DOHH2 (cell line): Measurements from ENCODE around the gene TTC7B.

Experiments
- H3F3A ChIP-seq: fragments of 200-600 bp; sonication (generic), shearing (Covaris generic); 2 replicates; pipeline ENCODE4 v1.6.0; 2016; ENCODE audit warnings: antibody characterized with exemption, mild to moderate bottlenecking; ENCODE audit not compliant: control insufficient read depth, insufficient read depth
- H3K27ac ChIP-seq: fragments of 200-600 bp; sonication (generic); 2 replicates; pipeline ENCODE4 v1.5.1; 2014; ENCODE audit warnings: low read depth, mild to moderate bottlenecking, low read length, moderate library complexity
- H3K27me3 ChIP-seq: fragments of 200-600 bp; sonication (generic); 2 replicates; pipeline ENCODE4 v1.6.1; 2014; ENCODE audit warnings: mild to moderate bottlenecking, low read length, mixed read lengths; ENCODE audit not compliant: control insufficient read depth
- H3K36me3 ChIP-seq: fragments of 200-600 bp; sonication (generic); 2 replicates; pipeline ENCODE4 v1.6.1; 2014; ENCODE audit warnings: mild to moderate bottlenecking, low read length, moderate library complexity, mixed read lengths; ENCODE audit not compliant: control insufficient read depth
- H3K4me1 ChIP-seq: fragments of 200-600 bp; sonication (generic); 2 replicates; pipeline ENCODE4 v1.6.1; 2014; ENCODE audit warnings: mild to moderate bottlenecking, low read length, mixed read lengths; ENCODE audit not compliant: control insufficient read depth
- H3K4me2 ChIP-seq: fragments of 200-600 bp; sonication (generic); 2 replicates; pipeline ENCODE4 v1.6.0; 2014; ENCODE audit warnings: mild to moderate bottlenecking, low read length, moderate library complexity
- H3K4me3 ChIP-seq: fragments of 200-600 bp; sonication (generic); 2 replicates; pipeline ENCODE4 v1.5.1; 2014; ENCODE audit warnings: mild to moderate bottlenecking, low read length, mixed read lengths
- H3K79me2 ChIP-seq: fragments of 200-600 bp; sonication (generic); 2 replicates; pipeline ENCODE4 v1.6.1; 2014; ENCODE audit warnings: mild to moderate bottlenecking, low read length, mixed read lengths; ENCODE audit not compliant: control insufficient read depth
- H3K9me2 ChIP-seq: fragments of 200-600 bp; sonication (generic); replicated peaks from 2 replicates; pipeline ENCODE4 v1.6.1; 2014; ENCODE audit warnings: mild to moderate bottlenecking, low read length, mixed read lengths; ENCODE audit not compliant: control insufficient read depth
- H3K9me3 ChIP-seq: fragments of 200-600 bp; sonication (generic); 2 replicates; pipeline ENCODE4 v1.6.1; 2014; ENCODE audit warnings: antibody characterized with exemption, low read length, mixed read lengths; ENCODE audit not compliant: control insufficient read depth, insufficient read depth
- H4K20me1 ChIP-seq: fragments of 200-600 bp; sonication (generic); 2 replicates; pipeline ENCODE4 v1.6.0; 2014; ENCODE audit warnings: low read depth, mild to moderate bottlenecking, antibody characterized with exemption, low read length, moderate library complexity; ENCODE audit not compliant: control insufficient read depth, insufficient read depth
- CTCF ChIP-seq: fragments of 200-600 bp; sonication (generic); IDR thresholded peaks from one replicate; pipeline ENCODE4 v1.5.1; 2014; ENCODE audit warnings: antibody characterized with exemption, mild to moderate bottlenecking, low read depth, low read length; ENCODE audit not compliant: poor library complexity, severe bottlenecking
- EZH2phosphoT487 ChIP-seq: fragments of 200-600 bp; sonication (generic); IDR thresholded peaks from 2 replicates; pipeline ENCODE4 v1.6.1; 2017; ENCODE audit warnings: borderline replicate concordance, mild to moderate bottlenecking, antibody characterized with exemption, low read length, moderate library complexity, mixed read lengths

TTC7B gene

GRCh38 chr14:90544566-90544965 is 271.7 kb downstream of the TTC7B start:
- Histone ChIP-seq H3K9me3 (no peaks in the 10 kb centered on the region), H4K20me1 (no peaks in the 10 kb centered on the region), H3K9me2 (no peaks in the 10 kb centered on the region), H3K4me1 (no peaks in the 10 kb centered on the region), H3K4me3 (no peak overlapping the region), H3K27me3 (no peaks in the 10 kb centered on the region), H3K27ac (no peak overlapping the region), H3K4me2 (no peak overlapping the region), H3F3A (no peaks in the 10 kb centered on the region), H3K36me3 (no peaks in the 10 kb centered on the region), H3K79me2 (no peaks in the 10 kb centered on the region)
- no peak for TF ChIP-seq EZH2phosphoT487
- TF ChIP-seq CTCF: no peak

GRCh38 chr14:90543876-90544275 is 272.4 kb downstream of the TTC7B start:
- Histone ChIP-seq H3K4me3 (no peak overlapping the region), H3K27me3 (no peaks in the 10 kb centered on the region), H3K79me2 (no peaks in the 10 kb centered on the region), H3K27ac (no peak overlapping the region), H3K4me2 (no peak overlapping the region), H3K36me3 (no peaks in the 10 kb centered on the region), H3K9me3 (no peaks in the 10 kb centered on the region), H3K9me2 (no peaks in the 10 kb centered on the region), H3K4me1 (no peaks in the 10 kb centered on the region), H3F3A (no peaks in the 10 kb centered on the region), H4K20me1 (no peaks in the 10 kb centered on the region)
- TF ChIP-seq EZH2phosphoT487 (no peak), CTCF (no peak)

- H3K79me2 ChIP-seq: no peaks in the 10 kb centered on the region
- no peaks in the 10 kb centered on the region for H3K4me1 ChIP-seq
- H3K27ac ChIP-seq: no peak overlapping the region
- no peak overlapping the region for H3K4me2 ChIP-seq
- no peaks in the 10 kb centered on the region for H3K9me2 ChIP-seq
- H3K36me3 ChIP-seq: no peaks in the 10 kb centered on the region
- no peak for TF ChIP-seq CTCF
- no peak for TF ChIP-seq EZH2phosphoT487
- H3K4me3 ChIP-seq: no peak overlapping the region
- H3K27me3 ChIP-seq: no peaks in the 10 kb centered on the region
- no peaks in the 10 kb centered on the region for H4K20me1 ChIP-seq
- H3K9me3 ChIP-seq: no peaks in the 10 kb centered on the region
- no peaks in the 10 kb centered on the region for H3F3A ChIP-seq
These were observed 275.1 kb downstream of the TTC7B start for GRCh38 chr14:90541076-90541634.

- TF ChIP-seq CTCF (no peak), EZH2phosphoT487 (no peak)
- Histone ChIP-seq H3K4me2 (no peak overlapping the region), H3K9me3 (no peaks in the 10 kb centered on the region), H3K9me2 (no peaks in the 10 kb centered on the region), H3F3A (no peaks in the 10 kb centered on the region), H3K27ac (no peak overlapping the region), H3K4me3 (no peak overlapping the region), H4K20me1 (no peaks in the 10 kb centered on the region), H3K4me1 (no peaks in the 10 kb centered on the region), H3K79me2 (no peaks in the 10 kb centered on the region), H3K27me3 (no peaks in the 10 kb centered on the region), H3K36me3 (no peaks in the 10 kb centered on the region)
These were observed 275.8 kb downstream of the TTC7B start for GRCh38 chr14:90540437-90540836.
